Tibial nerve (tissue), 4 donors: Measurements from ENCODE around the gene NKIRAS1.

Experiments
- EP300 ChIP-seq, 2 donors: sonication (generic); formaldehyde crosslinking; IDR thresholded peaks; one replicate each; pipeline ENCODE4 v1.6.1; 2017; ENCODE audit warnings: antibody characterized with exemption in 2 of 2, mild to moderate bottlenecking in 1 of 2
- POLR2A ChIP-seq, 2 donors: fragments of 450-650 bp; IDR thresholded peaks; one replicate each; pipeline ENCODE4 v1.6.1; 2017; ENCODE audit warnings: antibody characterized with exemption in 2 of 2, mild to moderate bottlenecking in 2 of 2, moderate library complexity in 2 of 2
- TF ChIP-seq, protein P1 (sequence below), 5 experiments: fragments of 200-600 bp in 3 of 5; fragments of 450-650 bp in 2 of 5; sonication (generic) in 3 of 5; IDR thresholded peaks; one replicate each; pipeline ENCODE4 v1.5.1; 2016 to 2019; ENCODE audit warnings: antibody characterized with exemption in 5 of 5, mild to moderate bottlenecking in 3 of 5, moderate library complexity in 2 of 5

DNA sequence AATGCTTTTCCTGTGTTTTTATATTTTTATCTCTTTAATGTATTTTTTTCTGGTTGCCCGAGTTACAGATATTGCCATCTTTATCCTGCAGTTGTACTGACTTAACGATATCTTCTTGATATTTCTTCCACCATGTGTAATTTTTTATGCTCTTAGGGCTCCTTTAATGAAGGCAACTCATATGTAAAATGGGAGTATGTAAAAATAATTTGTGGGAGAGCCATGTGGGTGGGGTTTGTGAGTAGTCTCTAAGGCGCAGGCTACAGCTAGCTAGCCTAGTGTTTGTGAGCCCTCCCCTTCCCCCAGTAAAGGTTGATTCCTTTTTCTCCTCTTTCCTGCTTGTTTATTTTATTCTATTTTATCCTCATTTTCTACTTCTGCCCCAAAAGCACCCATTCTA lies 72.9 kb downstream of the NKIRAS1 start:
- TF ChIP-seq POLR2A (IDR thresholded peaks at IDR 0.05): no peak
- TF ChIP-seq, protein P1, sequence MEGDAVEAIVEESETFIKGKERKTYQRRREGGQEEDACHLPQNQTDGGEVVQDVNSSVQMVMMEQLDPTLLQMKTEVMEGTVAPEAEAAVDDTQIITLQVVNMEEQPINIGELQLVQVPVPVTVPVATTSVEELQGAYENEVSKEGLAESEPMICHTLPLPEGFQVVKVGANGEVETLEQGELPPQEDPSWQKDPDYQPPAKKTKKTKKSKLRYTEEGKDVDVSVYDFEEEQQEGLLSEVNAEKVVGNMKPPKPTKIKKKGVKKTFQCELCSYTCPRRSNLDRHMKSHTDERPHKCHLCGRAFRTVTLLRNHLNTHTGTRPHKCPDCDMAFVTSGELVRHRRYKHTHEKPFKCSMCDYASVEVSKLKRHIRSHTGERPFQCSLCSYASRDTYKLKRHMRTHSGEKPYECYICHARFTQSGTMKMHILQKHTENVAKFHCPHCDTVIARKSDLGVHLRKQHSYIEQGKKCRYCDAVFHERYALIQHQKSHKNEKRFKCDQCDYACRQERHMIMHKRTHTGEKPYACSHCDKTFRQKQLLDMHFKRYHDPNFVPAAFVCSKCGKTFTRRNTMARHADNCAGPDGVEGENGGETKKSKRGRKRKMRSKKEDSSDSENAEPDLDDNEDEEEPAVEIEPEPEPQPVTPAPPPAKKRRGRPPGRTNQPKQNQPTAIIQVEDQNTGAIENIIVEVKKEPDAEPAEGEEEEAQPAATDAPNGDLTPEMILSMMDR (IDR thresholded peaks at IDR 0.05): no peak
- no peak for TF ChIP-seq EP300 (IDR thresholded peaks at IDR 0.05)
